HEK293 (cell line): ENCODE measurements around the gene APPBP2.

Source experiments
- ATF2 ChIP-seq: fragments of 450-650 bp; formaldehyde crosslinking; IDR thresholded peaks from 2 replicates; pipeline ENCODE4 v1.5.1; 2016; ENCODE audit warnings: missing biosample characterization, missing genetic modification characterization, low read depth
- CTCF ChIP-seq: fragments of 450-650 bp; formaldehyde crosslinking; IDR thresholded peaks from 2 replicates; pipeline ENCODE4 v1.5.1; 2016; ENCODE audit warnings: missing biosample characterization, missing genetic modification characterization
- KLF1 ChIP-seq: fragments of 450-650 bp; formaldehyde crosslinking; IDR thresholded peaks from 2 replicates; pipeline ENCODE4 v1.5.1; 2016; ENCODE audit warnings: missing biosample characterization, missing genetic modification characterization
- REST ChIP-seq: fragments of 450-650 bp; formaldehyde crosslinking; IDR thresholded peaks from 2 replicates; pipeline ENCODE4 v1.5.1; 2016; ENCODE audit warnings: missing biosample characterization, missing genetic modification characterization
- YY2 ChIP-seq: fragments of 450-650 bp; formaldehyde crosslinking; IDR thresholded peaks from 2 replicates; pipeline ENCODE4 v1.5.1; 2016; ENCODE audit warnings: missing biosample characterization, missing genetic modification characterization
- ZNF10 ChIP-seq: fragments of 450-650 bp; formaldehyde crosslinking; IDR thresholded peaks from 2 replicates; pipeline ENCODE4 v1.5.1; 2017; ENCODE audit warnings: missing biosample characterization, missing genetic modification characterization
- ZNF16 ChIP-seq: fragments of 450-650 bp; formaldehyde crosslinking; IDR thresholded peaks from 2 replicates; pipeline ENCODE4 v1.5.1; 2016; ENCODE audit warnings: low read depth, missing biosample characterization, missing genetic modification characterization
- ZNF174 ChIP-seq: fragments of 450-650 bp; formaldehyde crosslinking; IDR thresholded peaks from 2 replicates; pipeline ENCODE4 v1.5.0; 2017; ENCODE audit warnings: missing biosample characterization, mild to moderate bottlenecking, missing genetic modification characterization
- ZNF274 ChIP-seq, 2 experiments: fragments of 200-500 bp in 1 of 2; fragments of 450-650 bp in 1 of 2; sonication (Bioruptor generic) in 1 of 2; formaldehyde crosslinking in 1 of 2; IDR thresholded peaks; 2 replicates each; pipeline versions ENCODE4 v1.5.1 to v1.6.1; 2014 to 2016; ENCODE audit warnings: borderline replicate concordance in 1 of 2, inconsistent platforms in 1 of 2, low read length in 1 of 2, missing biosample characterization in 1 of 2, missing genetic modification characterization in 1 of 2
- ZNF280D ChIP-seq: fragments of 450-650 bp; formaldehyde crosslinking; IDR thresholded peaks from 2 replicates; pipeline ENCODE4 v1.5.1; 2016; ENCODE audit warnings: missing biosample characterization, missing genetic modification characterization
- ZNF391 ChIP-seq: fragments of 450-650 bp; formaldehyde crosslinking; IDR thresholded peaks from 2 replicates; pipeline ENCODE4 v1.5.1; 2016; ENCODE audit warnings: low read depth, missing biosample characterization, missing genetic modification characterization, borderline replicate concordance
- ZNF423 ChIP-seq: fragments of 450-650 bp; formaldehyde crosslinking; IDR thresholded peaks from 2 replicates; pipeline ENCODE4 v1.5.1; 2016; ENCODE audit warnings: missing biosample characterization, missing genetic modification characterization
- ZNF426 ChIP-seq: fragments of 450-650 bp; formaldehyde crosslinking; IDR thresholded peaks from 2 replicates; pipeline ENCODE4 v1.5.1; 2017; ENCODE audit warnings: missing biosample characterization, missing genetic modification characterization, mild to moderate bottlenecking, inconsistent platforms, moderate library complexity
- ZNF433 ChIP-seq: fragments of 450-650 bp; formaldehyde crosslinking; IDR thresholded peaks from 2 replicates; pipeline ENCODE4 v1.5.1; 2016; ENCODE audit warnings: missing biosample characterization, missing genetic modification characterization, low read depth
- ZNF510 ChIP-seq: fragments of 450-650 bp; formaldehyde crosslinking; IDR thresholded peaks from 2 replicates; pipeline ENCODE4 v1.5.1; 2018; ENCODE audit warnings: mild to moderate bottlenecking, missing genetic modification characterization, missing biosample characterization; ENCODE audit not compliant: insufficient replicate concordance
- ZNF518A ChIP-seq: fragments of 450-650 bp; formaldehyde crosslinking; conservative IDR thresholded peaks from 2 replicates; pipeline ENCODE4 v1.5.1; 2016; ENCODE audit warnings: low read depth, missing biosample characterization, missing genetic modification characterization
- ZNF580 ChIP-seq: fragments of 450-650 bp; formaldehyde crosslinking; IDR thresholded peaks from 2 replicates; pipeline ENCODE4 v1.5.1; 2016; ENCODE audit warnings: missing biosample characterization, missing genetic modification characterization
- ZNF660 ChIP-seq: fragments of 450-650 bp; IDR thresholded peaks from 2 replicates; pipeline ENCODE4 v1.5.1; 2018; ENCODE audit warnings: missing biosample characterization, mild to moderate bottlenecking, missing genetic modification characterization
- ZNF707 ChIP-seq: fragments of 450-650 bp; formaldehyde crosslinking; IDR thresholded peaks from 2 replicates; pipeline ENCODE4 v1.5.1; 2016; ENCODE audit warnings: missing biosample characterization, missing genetic modification characterization
- ZNF768 ChIP-seq: fragments of 450-650 bp; formaldehyde crosslinking; IDR thresholded peaks from 2 replicates; pipeline ENCODE4 v1.5.1; 2018; ENCODE audit warnings: missing biosample characterization, mild to moderate bottlenecking, missing genetic modification characterization

The APPBP2 gene

GRCh38 chr17:60525685-60526514 is at the start of gene APPBP2 (continued):
- no peak for TF ChIP-seq ZNF518A (tag by site-specific recombination)
- peak; percentile 62 for TF ChIP-seq ZNF660 (tag by site-specific recombination)
- TF ChIP-seq ZNF391 (tag by site-specific recombination), result peak; percentile 15; the same call in 1 of the 2 replicates
- peak; percentile 79 for TF ChIP-seq YY2 (tag by site-specific recombination)
- peak; percentile 95 for TF ChIP-seq ATF2
- no peak for TF ChIP-seq ZNF426
- TF ChIP-seq ZNF10 (tag by site-specific recombination), result no peak
- TF ChIP-seq ZNF16, result no peak
- no peak; the same call in 1 of the 2 replicates for TF ChIP-seq ZNF580 (tag by site-specific recombination)
- TF ChIP-seq ZNF510 (tag by site-specific recombination), result no peak
- no peak for TF ChIP-seq ZNF423 (tag by site-specific recombination)
- TF ChIP-seq ZNF768 (tag by site-specific recombination), result no peak
- no peak for TF ChIP-seq ZNF174 (tag by site-specific recombination)
- no peak for TF ChIP-seq ZNF274 (IDR thresholded peaks at IDR 0.05; ENCODE audit: low read length)
- no peak for TF ChIP-seq ZNF274 (tag by site-specific recombination; IDR thresholded peaks at IDR 0.05; ENCODE audit: borderline replicate concordance)
- no peak for TF ChIP-seq ZNF433
- peak; percentile 85; the same call in 1 of the 2 replicates for TF ChIP-seq KLF1 (tag by site-specific recombination)
- TF ChIP-seq CTCF (tag by site-specific recombination), result no peak
- TF ChIP-seq REST, result no peak; the same call in 1 of the 2 replicates
- TF ChIP-seq ZNF707 (tag by site-specific recombination), result no peak
- no peak for TF ChIP-seq ZNF280D (tag by site-specific recombination)
